AG04450 (cell line): ENCODE data around the gene GALR2. TPM values are rescaled to one million over a fixed set of nuclear protein-coding genes. Genes with fewer than 3 reads are reported as not detected.

ENCODE experiments used
- CTCF ChIA-PET: fragments of 300-600, 350-600 bp; formaldehyde crosslinking; extraction: SDS; loops from one replicate; lab custom pipeline; 2022; ENCODE audit warnings: antibody characterized with exemption, inconsistent platforms; lab: Charles Lee
- POLR2A ChIA-PET: fragments of 350-600 bp; formaldehyde crosslinking; extraction: SDS; loops from one replicate; lab custom pipeline; 2021; ENCODE audit warnings: antibody characterized with exemption, inconsistent platforms; lab: Yijun Ruan, JAX
- DNase-seq: peaks from one replicate; pipeline ENCODE4 v3.0.0-alpha.2; 2011; ENCODE audit warnings: low read depth, low spot score
- H3K27ac ChIP-seq: one replicate; pipeline ENCODE4 v1.5.1; 2012; ENCODE audit warnings: low read depth, low read length, control low read depth
- H3K27me3 ChIP-seq: one replicate; pipeline ENCODE4 v1.6.0; 2012; ENCODE audit warnings: low read length; ENCODE audit not compliant: control insufficient read depth, insufficient read depth
- H3K4me3 ChIP-seq: 2 replicates; pipeline ENCODE4 v1.5.1; 2011; ENCODE audit warnings: mild to moderate bottlenecking, low read depth, low read length, control low read depth
- H3K9me3 ChIP-seq: 2 replicates; pipeline ENCODE4 v1.5.1; 2012; ENCODE audit warnings: low read length; ENCODE audit not compliant: control insufficient read depth, insufficient read depth
- CTCF ChIP-seq: IDR thresholded peaks from 2 replicates; pipeline ENCODE4 v1.5.1; 2011; ENCODE audit warnings: low read depth, low read length, control low read depth, inconsistent platforms
- polyA minus RNA-seq: library from RNA; depleted of rRNA, polyadenylated mRNA; stranded (reverse); fragments of >200 nt; gene quantifications from 2 replicates; pipeline ENCODE4 v1.2.3, GENCODE V29; 2011; rRNA and poly(A)+ RNA removed
- polyA plus RNA-seq: library from polyadenylated mRNA; depleted of rRNA; stranded (reverse); fragments of >200 nt; gene quantifications from 2 replicates; pipeline ENCODE4 v1.2.3, GENCODE V29; 2011; rRNA removed

The GALR2 gene
- polyA plus RNA-seq: 0.06 TPM in 1 of 2 replicates, not detected in the other
- not detected in 2 replicates for polyA minus RNA-seq

- Histone ChIP-seq H3K4me3 (no peak within 1 kb of the TSS), H3K27me3 (peaks cover 55% of the 10 kb centered on the region), H3K9me3 (peaks cover 4% of the 10 kb centered on the region; the same call in 1 of the 2 replicates), H3K27ac (no peak within 1 kb of the TSS)
- no peak for TF ChIP-seq CTCF
- POLR2A ChIA-PET: no interaction called here
- DNase-seq: no peak
- CTCF ChIA-PET: interaction anchor here (0.6 kb wide), 1 partner anchor 47 kb away, joined by 3 read pairs; no protein-coding TSS in a partner anchor
These were observed at the start of gene GALR2 for GRCh38 chr17:76074390-76075363. GALR2 (plus strand) TSS chr17:76074781; CDS start chr17:76074884, 103 bp downstream.

- H3K27ac ChIP-seq: no peak overlapping the region
- ChIA-PET CTCF (interaction anchor here (0.7 to 1.1 kb wide), 2 partner anchors 11 to 15 kb away, joined by 3 to 4 read pairs; no protein-coding TSS in a partner anchor), POLR2A (no interaction called here)
- H3K27me3 ChIP-seq: peaks cover 4% of the 10 kb centered on the region
- H3K9me3 ChIP-seq: no peaks in the 10 kb centered on the region
- H3K4me3 ChIP-seq: no peak overlapping the region
- TF ChIP-seq CTCF: no peak
- no peak for DNase-seq
These were observed 49.3 kb upstream of the GALR2 start for GRCh38 chr17:76025294-76025693.

GRCh38 chr17:76026714-76027158 lies 47.8 kb upstream of the GALR2 start:
- no peaks in the 10 kb centered on the region for H3K9me3 ChIP-seq
- peaks cover 4% of the 10 kb centered on the region for H3K27me3 ChIP-seq
- DNase-seq: no peak
- no peak overlapping the region for H3K4me3 ChIP-seq
- H3K27ac ChIP-seq: no peak overlapping the region
- TF ChIP-seq CTCF: no peak
- ChIA-PET CTCF (no interaction called here), POLR2A (no interaction called here)

- no peak within 1 kb of the TSS for H3K4me3 ChIP-seq
- POLR2A ChIA-PET: no interaction called here
- no peak for TF ChIP-seq CTCF
- H3K9me3 ChIP-seq: peaks cover 3% of the 10 kb centered on the region; the same call in 1 of the 2 replicates
- CTCF ChIA-PET: no interaction called here
- peaks cover 3% of the 10 kb centered on the region for H3K27me3 ChIP-seq
- H3K27ac ChIP-seq: no peak within 1 kb of the TSS
- no peak for DNase-seq
These were observed 47.3 kb upstream of the GALR2 start, which contains the start of gene EVPL for GRCh38 chr17:76027159-76027839. EVPL (minus strand) TSS chr17:76027306; CDS start chr17:76027198, 108 bp downstream.
